ENCODE data around the gene CIROP.

The CIROP gene

DNA sequence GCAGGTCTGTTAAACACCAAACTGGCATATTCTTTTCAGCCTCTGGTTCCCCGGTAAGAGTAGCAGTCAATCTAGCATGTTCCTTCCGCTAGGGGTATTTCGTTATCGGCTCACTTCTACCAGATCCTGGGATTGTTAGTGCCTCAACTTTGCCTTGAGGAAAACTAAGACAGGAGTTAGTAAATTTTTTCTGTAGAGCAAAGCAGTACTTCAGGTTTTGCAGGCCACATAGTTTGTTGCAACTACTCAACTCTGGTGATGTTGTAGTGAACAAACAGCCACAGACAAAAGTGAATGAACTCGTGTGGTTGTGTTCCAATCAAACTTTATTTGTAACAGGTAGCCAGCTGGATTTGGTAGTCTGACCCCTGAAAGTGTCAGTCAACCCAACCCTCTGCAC lies 41.2 kb downstream of the CIROP start:
- DNase-seq = no peak

DNA sequence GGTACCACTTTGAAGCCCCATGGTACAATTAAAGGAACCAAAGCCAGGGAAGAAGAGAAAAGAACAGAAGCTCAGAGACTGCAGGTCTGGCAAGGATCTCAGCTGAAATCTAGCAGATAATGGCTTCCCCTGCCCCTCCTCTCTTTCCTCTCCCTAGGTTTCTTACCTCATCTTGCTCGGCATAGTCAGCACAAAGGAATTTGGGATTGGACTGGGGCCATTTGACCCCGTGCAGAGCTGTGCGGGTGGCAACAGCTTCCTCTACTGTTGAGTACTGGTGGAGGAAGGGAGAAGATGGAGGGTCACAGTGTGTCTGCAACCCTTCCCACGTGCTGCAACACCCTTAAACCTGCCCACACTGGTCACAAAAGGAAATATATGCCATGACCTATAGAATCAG lies 42.8 kb downstream of the CIROP start:
- no peak for DNase-seq

DNA sequence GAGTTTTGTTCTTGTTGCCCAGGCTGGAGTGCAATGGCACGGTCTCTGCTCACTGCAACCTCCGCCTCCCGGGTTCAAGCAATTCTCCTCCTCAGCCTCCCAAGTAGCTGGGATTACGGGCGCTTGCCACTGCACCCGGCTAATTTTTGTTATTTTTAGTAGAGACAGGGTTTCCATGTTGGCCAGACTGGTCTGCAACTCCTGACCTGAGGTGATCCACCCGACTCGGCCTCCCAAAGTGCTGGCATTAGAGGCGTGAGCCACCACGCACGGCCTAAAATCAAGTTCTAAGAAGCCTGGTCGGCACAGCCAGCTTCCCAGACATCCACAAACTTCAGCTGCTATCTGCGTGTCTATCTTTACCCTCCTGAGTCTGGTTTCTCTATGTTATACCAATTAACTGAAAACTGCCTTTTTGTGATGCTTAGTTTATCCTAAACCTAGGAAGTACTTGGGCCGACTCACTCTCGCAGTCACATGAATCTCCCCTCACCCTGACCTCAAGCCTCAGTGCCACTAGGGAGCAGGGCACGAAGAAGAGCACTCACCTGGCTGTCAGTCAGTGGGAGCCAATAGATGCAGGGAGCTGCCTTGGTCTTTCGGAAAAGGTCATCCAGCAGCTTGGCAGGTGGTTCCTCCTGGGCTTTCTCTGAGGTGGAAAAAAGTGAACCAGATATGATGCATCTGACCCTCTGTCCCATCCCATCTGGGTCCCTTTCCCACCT lies 44.1 kb downstream of the CIROP start:
- no peak for DNase-seq

DNA sequence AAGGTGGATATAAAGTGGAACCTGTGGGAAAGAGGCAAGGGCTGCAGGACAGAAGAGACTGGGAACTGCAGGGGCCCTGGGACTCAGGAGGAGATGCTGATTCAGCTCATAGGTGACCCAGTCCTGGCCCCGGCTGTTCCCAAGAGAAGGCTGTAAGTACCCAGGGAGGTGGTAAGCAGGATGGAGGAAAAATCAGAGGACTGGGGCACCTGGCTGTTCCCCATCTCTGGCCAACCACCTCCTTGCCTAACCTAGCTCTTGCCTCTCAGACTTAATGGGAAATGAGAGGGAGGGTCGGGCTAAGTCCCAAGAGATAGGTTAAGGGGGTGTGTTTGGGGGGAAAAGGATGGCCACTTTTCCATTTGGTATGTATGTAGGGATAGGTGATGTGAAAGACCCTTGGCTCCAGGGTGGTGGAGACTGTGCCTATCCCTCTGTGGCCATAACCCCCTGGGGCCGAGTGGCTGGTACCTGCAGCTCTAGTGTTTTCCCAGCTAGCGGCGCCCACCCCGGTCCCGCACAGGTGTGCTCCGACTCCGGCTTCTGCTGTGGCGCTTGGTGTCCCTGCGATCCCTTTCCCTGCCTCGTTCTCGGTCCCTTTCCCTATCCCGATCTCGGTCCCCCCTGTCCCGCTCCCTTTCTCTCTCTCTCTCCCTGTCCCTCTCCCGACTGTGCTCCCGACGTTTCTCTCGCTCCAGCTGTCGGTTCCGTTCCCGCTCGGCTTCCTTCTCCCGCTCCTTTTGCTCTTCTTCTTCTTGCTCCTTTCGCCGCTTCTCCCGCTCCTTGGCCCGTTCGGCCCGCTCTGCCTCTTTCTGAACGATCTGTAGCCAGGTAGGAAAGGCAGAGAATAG lies 45.9 kb downstream of the CIROP start:
- no peak for DNase-seq

DNA sequence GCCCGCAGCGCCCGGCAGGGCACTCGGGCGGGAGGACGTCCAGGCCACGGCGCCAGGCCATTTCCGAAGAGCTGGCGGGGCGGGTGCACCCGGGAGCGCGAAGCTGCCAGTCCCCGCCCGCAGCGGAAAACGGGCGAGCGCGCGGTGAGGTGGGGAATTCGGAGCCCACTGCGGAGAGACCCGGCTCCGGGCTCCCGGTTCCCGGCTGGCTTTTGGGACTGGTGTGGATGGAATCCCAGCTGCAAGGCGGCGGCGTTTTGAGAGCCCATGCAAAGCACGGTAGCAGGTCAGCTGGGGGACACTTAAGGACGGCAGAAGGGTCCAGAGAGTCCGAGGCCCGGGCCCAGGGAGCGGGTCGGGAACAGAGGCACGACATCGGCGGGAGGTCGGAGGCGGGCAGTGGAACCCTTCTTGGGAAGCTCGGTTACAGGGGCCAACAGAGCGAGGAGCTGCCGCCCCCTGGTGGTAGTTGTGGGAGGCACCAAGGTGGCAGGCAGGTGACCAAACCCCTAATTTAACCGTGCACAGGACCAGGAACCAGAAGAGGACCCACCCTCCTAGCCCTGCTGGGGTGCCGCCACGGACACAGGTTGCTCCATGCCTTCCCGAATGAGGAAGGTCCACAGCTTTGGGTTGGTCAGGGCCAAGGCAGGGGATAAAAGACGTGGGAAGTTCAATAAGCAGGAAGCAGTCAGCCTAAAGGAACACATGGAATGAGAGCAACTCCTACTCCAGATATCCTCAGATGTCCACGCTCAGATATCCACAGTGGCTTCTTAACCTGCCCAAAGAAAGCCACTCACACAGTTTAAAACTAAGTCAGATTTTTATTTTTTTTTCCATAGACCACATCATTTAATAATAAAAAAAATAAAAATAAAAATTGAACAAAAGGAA lies 46.8 kb downstream of the CIROP start:
- DNase-seq = no peak

DNA sequence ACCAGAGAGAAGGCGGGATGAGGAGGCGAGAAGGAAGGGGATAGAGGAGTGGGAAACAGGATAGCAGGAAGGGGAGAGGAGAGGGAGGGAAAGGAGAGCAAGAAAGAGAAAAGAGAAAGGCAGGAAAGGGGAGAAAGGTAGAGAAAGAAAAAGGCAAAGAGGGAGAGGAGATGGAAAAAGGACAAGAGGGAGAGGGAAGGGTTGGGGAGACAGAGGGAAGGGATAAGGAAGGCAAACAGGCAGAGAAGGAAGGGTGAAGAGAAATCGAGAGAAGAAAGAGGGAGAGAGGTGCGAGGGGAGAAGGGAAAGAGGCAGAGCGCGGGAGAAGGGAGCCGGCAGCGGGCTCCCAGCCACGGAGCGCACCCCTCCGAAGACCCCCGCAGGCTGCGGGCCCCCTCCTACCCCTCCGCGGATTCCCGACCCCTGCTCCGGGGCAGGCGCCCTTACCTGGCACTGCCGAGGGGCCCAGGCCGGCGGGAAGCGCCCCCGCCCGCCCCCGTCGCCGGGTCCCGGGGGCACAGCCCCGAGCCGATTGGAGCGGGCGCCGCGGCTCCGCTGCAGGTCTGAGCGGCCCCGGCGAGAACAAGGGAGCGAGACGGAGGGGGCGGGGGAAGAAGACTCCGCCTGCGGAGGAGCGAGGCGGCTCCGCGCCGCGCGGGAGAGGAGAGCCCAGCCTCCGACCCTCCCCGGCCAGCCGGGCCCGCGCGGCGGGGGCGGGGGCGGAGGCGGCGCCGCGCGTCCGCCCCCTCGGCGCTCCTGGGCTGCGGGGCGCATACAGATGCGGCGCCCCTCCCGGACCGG lies 47.6 kb downstream of the CIROP start, which contains the start of gene CDH24:
Gene CDH24, minus strand, starts transcription at position 565 of the 801 bp plus-strand sequence. CDS start 1,787 bp downstream, outside the sequence.
- no peak for DNase-seq

DNA sequence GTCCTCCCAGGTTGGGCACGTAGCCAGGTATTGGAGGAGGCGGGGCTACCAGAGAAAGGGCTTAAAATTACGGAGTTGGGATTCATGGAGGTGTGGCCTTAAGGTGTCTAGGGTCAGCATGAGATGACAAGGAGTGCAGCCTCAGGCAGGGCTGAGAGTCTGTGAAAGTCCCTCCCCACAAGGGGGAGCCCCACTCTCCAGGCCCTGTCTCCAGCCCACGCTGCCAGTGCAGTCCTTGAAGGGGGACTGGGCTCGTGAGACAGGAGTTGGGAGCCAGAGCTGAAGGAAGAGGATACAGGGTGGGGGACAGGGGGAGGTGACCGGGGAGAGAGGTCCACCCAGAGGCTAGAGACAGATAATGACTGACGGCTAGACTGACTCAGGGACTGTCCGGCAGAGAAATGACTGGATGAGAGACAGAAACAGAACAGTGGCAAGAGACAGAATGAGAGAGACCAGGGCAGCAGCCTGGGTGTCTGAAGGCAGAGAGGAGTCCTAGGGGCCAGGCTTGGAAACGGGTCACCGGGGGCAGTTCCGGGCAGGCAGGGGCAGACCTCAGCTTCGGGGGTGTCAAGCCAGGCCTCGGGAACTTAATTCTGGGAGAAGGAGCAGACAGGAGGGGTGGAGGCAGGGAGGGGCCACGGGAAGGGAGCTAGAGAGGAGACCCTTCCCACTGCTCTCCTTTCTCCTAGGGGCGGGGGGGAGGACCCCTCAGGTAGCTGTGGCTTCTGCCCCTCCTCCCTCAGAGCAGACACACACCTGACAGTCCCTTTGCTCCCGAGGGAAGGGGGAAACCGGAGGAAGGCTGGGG lies 48.4 kb downstream of the CIROP start:
- DNase-seq = no peak

DNA sequence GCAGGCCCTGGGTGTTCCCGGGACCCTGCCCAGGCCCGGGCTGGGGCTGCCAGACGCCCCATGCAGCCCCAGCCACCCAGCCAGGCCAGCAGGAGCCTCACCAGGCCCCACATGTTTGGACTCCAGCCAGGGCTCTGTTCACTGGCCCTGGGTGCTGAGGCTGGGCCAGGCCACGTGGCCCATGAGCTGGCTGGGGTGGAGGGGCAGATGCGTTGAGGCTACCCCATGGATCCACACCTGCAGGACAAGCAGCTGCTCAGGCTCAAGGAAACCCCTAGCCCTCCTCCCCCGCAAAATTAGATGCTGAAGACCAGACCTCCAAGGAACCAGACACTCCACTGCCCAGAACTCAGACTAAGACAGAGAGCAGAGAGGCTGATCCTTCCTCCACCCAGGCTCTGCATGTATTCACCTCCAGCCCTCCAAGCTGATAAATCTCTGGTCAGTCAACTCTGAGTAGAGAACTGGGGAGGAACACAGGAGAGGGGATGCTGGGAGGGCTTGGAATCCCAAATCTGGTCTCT lies 49.1 kb downstream of the CIROP start:
- no peak for DNase-seq

DNA sequence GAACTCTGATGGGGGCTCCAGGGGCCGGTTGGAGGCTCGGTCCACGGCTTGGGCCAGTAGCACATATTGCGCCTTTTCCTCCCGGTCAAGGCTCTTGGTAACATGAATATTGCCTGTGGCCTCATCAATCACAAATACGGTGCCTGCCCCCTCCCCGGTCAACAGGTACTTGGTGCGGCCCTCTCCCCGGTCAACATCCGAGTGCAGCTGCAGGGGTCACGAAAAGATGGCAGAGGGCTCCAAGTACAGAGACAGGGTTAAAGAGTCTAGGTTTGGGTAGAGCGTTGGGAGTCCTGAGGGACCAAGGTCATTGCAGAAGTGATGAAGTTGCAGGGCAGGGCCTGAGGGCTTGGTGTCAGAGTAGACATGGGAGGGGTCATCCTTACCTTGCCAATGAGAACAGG lies 49.6 kb downstream of the CIROP start:
- DNase-seq = no peak

DNA sequence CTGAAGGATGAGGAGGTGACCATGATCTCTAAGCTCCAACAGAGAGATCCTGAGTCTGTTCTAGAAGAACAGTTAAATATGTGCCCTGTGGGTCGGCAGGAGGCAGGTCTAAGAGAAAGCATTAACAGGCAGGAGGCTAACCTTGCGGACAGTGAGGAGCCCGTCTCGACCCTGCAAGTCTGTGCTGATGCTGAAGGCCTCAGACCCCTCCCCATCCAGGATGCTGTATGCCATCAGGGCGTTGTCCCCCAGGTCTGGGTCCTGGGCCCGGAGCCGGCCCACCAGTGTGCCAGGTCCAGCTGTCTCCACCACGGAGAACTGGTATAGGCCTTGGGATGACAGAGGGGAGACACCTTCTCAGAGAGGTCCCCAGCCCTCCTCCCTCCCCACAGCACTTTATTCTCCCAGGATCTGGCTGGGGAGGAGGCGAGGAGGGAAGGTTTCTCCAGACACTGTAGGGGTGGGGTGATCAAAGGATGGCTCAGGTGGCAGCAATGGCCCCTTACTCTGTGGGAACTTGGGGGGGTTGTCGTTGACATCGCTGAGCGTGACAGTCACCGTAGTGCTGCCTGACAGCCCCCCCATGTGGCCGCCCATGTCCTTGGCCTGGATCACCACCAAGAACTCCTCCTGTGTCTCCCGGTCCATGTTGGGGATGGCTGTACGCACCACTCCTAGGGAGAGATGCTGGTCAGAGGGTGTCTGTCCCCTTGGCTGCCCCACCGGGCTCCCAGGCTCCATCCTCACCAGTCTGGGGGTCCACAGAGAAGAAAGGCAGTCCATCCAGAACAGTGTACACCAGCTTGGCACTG lies 50.6 kb downstream of the CIROP start:
- DNase-seq = no peak

DNA sequence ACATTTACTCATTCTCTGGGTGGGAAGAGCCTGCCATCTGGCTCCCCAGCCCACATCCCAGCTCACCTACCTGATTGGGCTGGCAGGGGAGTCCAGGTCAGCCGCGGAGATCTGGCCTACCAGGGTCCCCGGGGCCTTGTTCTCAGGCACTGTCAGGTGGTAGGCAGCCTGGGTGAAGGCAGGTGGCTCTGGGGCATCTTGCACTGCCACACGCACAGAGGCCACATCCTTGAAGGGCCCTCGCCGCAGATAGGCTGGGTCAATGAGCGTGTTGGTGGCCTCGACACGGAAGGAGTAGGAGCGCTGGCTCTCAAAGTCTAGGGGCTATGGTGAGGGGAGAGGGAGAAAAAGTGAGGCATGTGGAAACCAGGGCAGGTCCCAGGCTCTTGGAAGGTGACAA lies 51.4 kb downstream of the CIROP start:
- no peak for DNase-seq

DNA sequence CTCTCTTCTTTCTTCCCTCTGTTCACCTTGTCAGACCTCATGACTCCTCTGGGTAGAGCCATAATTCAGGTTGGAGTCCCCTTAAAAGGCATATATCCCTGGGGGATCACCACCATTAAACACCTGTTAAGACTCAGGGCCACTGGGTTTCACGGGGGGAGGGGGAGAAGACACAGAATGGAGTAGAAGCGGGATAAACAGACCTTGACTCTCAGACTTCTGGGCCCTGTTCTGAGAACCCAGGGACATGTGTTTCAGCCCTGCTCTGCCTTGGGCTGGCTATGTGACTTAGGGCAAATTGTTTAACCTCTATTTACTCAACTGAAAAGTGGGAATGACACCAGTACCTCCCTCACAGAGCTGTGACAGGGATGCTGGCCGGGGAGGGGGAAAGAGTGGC lies 52.1 kb downstream of the CIROP start:
- DNase-seq = no peak

DNA sequence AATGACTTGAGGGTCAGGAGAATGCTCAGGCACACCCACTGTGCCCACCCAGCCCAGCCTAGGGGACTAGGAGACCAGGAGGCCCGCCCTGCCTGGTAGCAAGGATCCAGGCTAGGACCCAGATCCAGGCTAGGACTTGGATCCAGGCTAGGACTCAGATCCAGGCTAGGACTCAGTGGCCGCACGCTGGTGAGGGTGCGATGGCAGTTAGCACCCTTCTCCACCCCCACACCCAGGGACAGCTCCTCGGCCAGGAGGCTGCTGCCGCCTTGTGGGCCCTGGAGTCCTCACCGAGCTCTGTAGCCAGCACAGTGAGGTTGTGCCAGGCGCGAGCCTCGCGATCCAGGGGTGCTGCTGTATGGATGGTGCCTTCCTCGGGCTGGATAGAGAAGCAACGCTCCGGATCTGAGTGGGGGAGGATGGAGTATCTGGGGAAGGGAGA lies 52.6 kb downstream of the CIROP start:
- DNase-seq = no peak

DNA sequence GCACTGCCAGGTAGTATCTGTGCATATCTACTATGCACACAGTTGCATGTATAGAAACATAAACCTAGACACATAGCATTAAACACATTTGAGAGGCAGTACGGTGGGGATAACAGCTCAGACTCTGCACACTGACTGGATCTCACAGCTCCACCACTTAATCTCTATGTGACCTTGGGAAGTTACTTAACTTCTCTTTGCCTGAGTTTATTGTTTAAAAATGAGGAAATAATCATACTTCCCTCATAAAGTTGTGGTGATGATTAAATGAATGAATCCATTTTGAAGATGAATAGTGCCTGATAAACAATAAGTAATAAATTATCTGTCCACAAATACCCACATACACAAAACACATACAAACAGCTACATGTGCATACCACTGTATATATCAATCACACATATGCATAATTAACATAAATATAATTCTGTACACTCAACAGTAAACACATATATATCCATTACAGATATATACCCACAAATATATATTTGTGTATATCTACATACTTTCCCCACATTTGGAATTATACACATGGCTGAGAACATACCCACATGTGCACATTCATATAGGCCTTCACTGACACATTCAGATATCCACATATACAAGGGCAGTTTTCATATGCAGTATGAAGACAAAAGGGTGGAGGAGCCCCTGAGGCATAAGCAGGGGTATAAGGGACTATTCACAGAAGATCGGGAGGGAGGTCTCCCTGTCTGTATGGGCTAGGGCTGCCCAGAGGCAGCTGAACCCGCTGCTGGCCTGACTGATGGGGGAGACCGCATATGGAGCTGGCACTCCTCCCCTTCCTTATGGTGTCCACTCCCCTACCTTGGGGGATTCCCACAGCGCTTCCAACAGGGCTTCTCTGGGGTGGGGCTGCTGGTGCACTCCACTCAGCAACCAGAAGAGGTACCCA lies 53.4 kb downstream of the CIROP start:
- no peak for DNase-seq

Data from kidney glomerular epithelial cell (primary cell).